Keratinocyte (primary cell): Measurements from ENCODE around the gene ZBTB26. TPM values are rescaled to one million over a fixed set of nuclear protein-coding genes. Genes with fewer than 3 reads are reported as not detected.
"Not testable (repeated sequence)": the region's sequence is repeated elsewhere in the genome, so short reads cannot be mapped to it uniquely, and the experiment has no call there.

Source experiments
- DNase-seq: peaks from one replicate; pipeline ENCODE4 v3.0.0-alpha.2; 2011; ENCODE audit warnings: low read depth, missing footprints, low spot score
- FAIRE-seq: peaks from 2 replicates; lab custom pipeline; 2011; peaks lifted over from hg19 to GRCh38; lab: Jason Lieb, UNC
- H2AFZ ChIP-seq: 2 replicates; pipeline ENCODE4 v1.6.0; 2012; ENCODE audit warnings: low read length, control low read depth, inconsistent platforms; ENCODE audit not compliant: control insufficient read depth
- H3K27ac ChIP-seq: 2 replicates; pipeline ENCODE4 v1.5.1; 2011; ENCODE audit warnings: low read length; ENCODE audit not compliant: control insufficient read depth, insufficient read depth
- H3K27me3 ChIP-seq: 3 replicates; pipeline ENCODE4 v1.6.0; 2011; ENCODE audit warnings: low read length; ENCODE audit not compliant: control insufficient read depth, insufficient read depth; ENCODE audit errors: extremely low read depth
- H3K36me3 ChIP-seq, 2 experiments: 2 replicates in 1 of 2; 3 replicates in 1 of 2; pipeline ENCODE4 v1.5.1; 2011; ENCODE audit warnings: low read length in 2 of 2, mild to moderate bottlenecking in 1 of 2; ENCODE audit not compliant: control insufficient read depth in 2 of 2, insufficient read depth in 2 of 2; ENCODE audit errors: extremely low read depth in 1 of 2
- H3K4me1 ChIP-seq: 3 replicates; pipeline ENCODE4 v1.5.1; 2011; ENCODE audit warnings: low read length; ENCODE audit not compliant: control insufficient read depth, insufficient read depth; ENCODE audit errors: extremely low read depth
- H3K4me2 ChIP-seq: 3 replicates; pipeline ENCODE4 v1.6.0; 2011; ENCODE audit warnings: low read depth, low read length; ENCODE audit not compliant: control insufficient read depth, insufficient read depth; ENCODE audit errors: extremely low read depth
- H3K4me3 ChIP-seq, 3 experiments: fragments of 200-600 bp in 1 of 3; sonication (generic) in 1 of 3; 2 replicates in 2 of 3; 3 replicates in 1 of 3; pipeline ENCODE4 v1.5.1; 2011 to 2016; ENCODE audit warnings: low read length in 3 of 3, mild to moderate bottlenecking in 3 of 3, control low read depth in 2 of 3, inconsistent platforms in 1 of 3, low read depth in 1 of 3, mixed read lengths in 1 of 3, mixed run types in 1 of 3, moderate library complexity in 1 of 3; ENCODE audit not compliant: control insufficient read depth in 2 of 3, insufficient read depth in 2 of 3; ENCODE audit errors: extremely low read depth in 1 of 3
- H3K79me2 ChIP-seq: 2 replicates; pipeline ENCODE4 v1.6.0; 2012; ENCODE audit warnings: low read length; ENCODE audit not compliant: control insufficient read depth, insufficient read depth
- H3K9ac ChIP-seq: 3 replicates; pipeline ENCODE4 v1.6.0; 2011; ENCODE audit warnings: low read length; ENCODE audit not compliant: control insufficient read depth, insufficient read depth; ENCODE audit errors: extremely low read depth
- H3K9me1 ChIP-seq: 3 replicates; pipeline ENCODE4 v1.6.0; 2011; ENCODE audit warnings: low read length; ENCODE audit not compliant: control insufficient read depth, insufficient read depth; ENCODE audit errors: extremely low read depth
- H3K9me3 ChIP-seq: 2 replicates; pipeline ENCODE4 v1.5.1; 2012; ENCODE audit warnings: low read depth, low read length; ENCODE audit not compliant: control insufficient read depth
- H4K20me1 ChIP-seq: 3 replicates; pipeline ENCODE4 v1.6.0; 2011; ENCODE audit warnings: low read length; ENCODE audit not compliant: control insufficient read depth, insufficient read depth; ENCODE audit errors: extremely low read depth
- CTCF ChIP-seq, 3 experiments: IDR thresholded peaks in 1 of 3; conservative IDR thresholded peaks in 1 of 3; optimal IDR thresholded peaks in 1 of 3; 2 replicates in 2 of 3; 3 replicates in 1 of 3; pipeline versions ENCODE3 to v1.5.1; 2011; ENCODE audit warnings: low read length in 3 of 3, mild to moderate bottlenecking in 3 of 3, moderate library complexity in 2 of 3, control low read depth in 1 of 3, inconsistent platforms in 1 of 3; ENCODE audit not compliant: insufficient read depth in 2 of 3; ENCODE audit errors: extremely low read depth in 1 of 3
- EZH2 ChIP-seq: IDR thresholded peaks from one replicate; pipeline ENCODE4 v1.6.1; 2012; ENCODE audit warnings: inconsistent platforms, mild to moderate bottlenecking, low read length, moderate library complexity
- dilution Hi-C: fragments of 300-500 bp; cut with MboI; formaldehyde crosslinking; loops from one replicate; pipeline ENCODE4 v1.7.0; 2020; ENCODE audit warnings: low sequenced_read_pairs; ENCODE audit not compliant: extremely low pct_ligation_motif_present
- polyA plus RNA-seq, 5 experiments: library from polyadenylated mRNA; depleted of rRNA in 3 of 5; stranded (reverse) in 3 of 5; stranded (forward) in 1 of 5; unstranded in 1 of 5; fragments of >200 nt; gene quantifications; 1 replicate in 1 of 5; 2 replicates in 3 of 5; 3 replicates in 1 of 5; pipeline versions ENCODE4 v1.2.1 to v1.2.3, GENCODE V29; 2011 to 2012; ENCODE audit warnings: missing spikeins in 2 of 5, low read depth in 1 of 5, low replicate concordance in 1 of 5

The ZBTB26 gene
- polyA plus RNA-seq, 1 donor (not counting 4 experiments of a cell fraction or from before 2014, with no cell fraction given) = 4.1 TPM

DNA sequence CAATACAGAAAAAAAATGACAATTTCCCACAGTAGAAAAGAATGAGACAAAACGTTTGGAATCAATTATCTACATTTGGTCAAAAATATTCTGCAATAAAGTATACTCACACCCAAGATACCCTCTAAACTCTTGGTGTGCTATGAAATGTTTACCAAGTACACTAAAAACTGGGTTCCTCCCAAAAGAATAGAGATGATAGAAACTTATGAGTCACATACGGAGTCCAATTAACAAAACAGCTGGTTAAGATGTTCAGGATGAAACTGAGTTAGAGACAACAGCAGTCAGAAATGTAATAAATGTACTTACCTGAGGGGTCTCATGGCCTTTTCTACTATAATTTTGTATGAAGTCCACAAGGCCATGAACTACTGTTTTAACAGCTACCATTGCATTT lies 51.9 kb downstream of the ZBTB26 start:
- H3K4me1 ChIP-seq = no peaks in the 10 kb centered on the region
- peaks cover 19 to 38% of the 10 kb centered on the region in 2 experiments for H3K36me3 ChIP-seq
- H4K20me1 ChIP-seq = no peaks in the 10 kb centered on the region
- no peak for DNase-seq
- dilution Hi-C loops = no loop called here
- H3K27ac ChIP-seq = no peak overlapping the region
- H3K4me3 ChIP-seq = no peak overlapping the region
- no peak overlapping the region for H2AFZ ChIP-seq
- no peaks in the 10 kb centered on the region for H3K9me1 ChIP-seq
- no peaks in the 10 kb centered on the region for H3K79me2 ChIP-seq
- no peaks in the 10 kb centered on the region for H3K9me3 ChIP-seq
- H3K4me2 ChIP-seq = no peak overlapping the region
- no peaks in the 10 kb centered on the region for H3K27me3 ChIP-seq
- TF ChIP-seq EZH2 (no peak), CTCF (optimal IDR thresholded peaks at IDR 0.05 in 1 of 3, IDR thresholded peaks at IDR 0.05 in 1 of 3, conservative IDR thresholded peaks at IDR 0.05 in 1 of 3; ENCODE audit: extremely low read depth in 1 of 3, insufficient read depth in 2 of 3, low read length in 3 of 3) (no peak)
- no peak for FAIRE-seq
- no peak overlapping the region for H3K9ac ChIP-seq

DNA sequence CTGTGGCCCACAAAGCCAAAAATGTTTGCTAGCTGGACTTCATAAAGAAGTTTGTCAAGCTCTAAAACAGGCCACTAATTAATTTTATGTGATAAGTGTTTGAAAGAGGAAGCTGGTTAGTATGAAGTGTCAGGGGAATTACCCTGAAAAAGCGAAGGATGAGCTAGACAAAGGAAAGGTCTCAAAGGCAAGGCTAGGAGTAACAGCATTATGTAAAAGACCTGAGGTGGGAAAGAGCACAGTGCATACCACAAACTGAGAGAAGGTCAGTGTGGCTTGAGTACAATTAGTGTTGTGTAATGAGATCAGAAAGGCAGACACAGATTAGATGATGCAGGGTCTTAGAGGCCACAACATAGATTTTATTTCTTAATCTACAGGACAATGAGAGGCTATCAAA lies 55.8 kb downstream of the ZBTB26 start:
- no peak overlapping the region for H3K27ac ChIP-seq
- no peaks in the 10 kb centered on the region for H3K9me3 ChIP-seq
- FAIRE-seq = no peak
- H3K27me3 ChIP-seq = no peaks in the 10 kb centered on the region
- no peaks in the 10 kb centered on the region for H3K9me1 ChIP-seq
- H2AFZ ChIP-seq = no peak overlapping the region
- no peak overlapping the region for H3K4me2 ChIP-seq
- H3K36me3 ChIP-seq = peaks cover 15 to 24% of the 10 kb centered on the region in 2 experiments
- no peaks in the 10 kb centered on the region for H3K79me2 ChIP-seq
- no peak for DNase-seq
- TF ChIP-seq EZH2 (no peak), CTCF (optimal IDR thresholded peaks at IDR 0.05 in 1 of 3, IDR thresholded peaks at IDR 0.05 in 1 of 3, conservative IDR thresholded peaks at IDR 0.05 in 1 of 3; ENCODE audit: extremely low read depth in 1 of 3, insufficient read depth in 2 of 3, low read length in 3 of 3) (no peak)
- no peak overlapping the region for H3K9ac ChIP-seq
- no peaks in the 10 kb centered on the region for H3K4me1 ChIP-seq
- no peak overlapping the region for H3K4me3 ChIP-seq
- dilution Hi-C loops = no loop called here
- H4K20me1 ChIP-seq = no peaks in the 10 kb centered on the region

DNA sequence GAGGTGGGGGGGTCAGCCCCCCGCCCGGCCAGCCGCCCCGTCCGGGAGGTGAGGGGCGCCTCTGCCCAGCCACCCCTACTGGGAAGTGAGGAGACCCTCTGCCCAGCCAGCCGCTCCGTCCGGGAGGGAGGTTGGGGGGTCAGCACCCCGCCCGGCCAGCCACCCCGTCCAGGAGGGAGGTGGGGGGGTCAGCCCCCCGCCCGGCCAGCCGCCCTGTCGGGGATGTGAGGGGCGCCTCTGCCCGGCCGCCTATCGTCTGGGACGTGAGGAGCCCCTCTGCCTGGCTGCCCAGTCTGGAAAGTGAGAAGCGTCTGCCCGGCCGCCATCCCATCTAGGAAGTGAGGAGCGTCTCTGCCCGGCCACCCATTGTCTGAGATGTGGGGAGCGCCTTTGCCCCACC lies 64.0 kb downstream of the ZBTB26 start:
- H3K4me2 ChIP-seq, FAIRE-seq, H2AFZ ChIP-seq, H3K9me1 ChIP-seq, H3K27me3 ChIP-seq, H3K27ac ChIP-seq, H3K4me1 ChIP-seq, H3K9me3 ChIP-seq, dilution Hi-C loops, H3K36me3 ChIP-seq, H3K79me2 ChIP-seq, H4K20me1 ChIP-seq, H3K4me3 ChIP-seq, DNase-seq, H3K9ac ChIP-seq: not testable (repeated sequence)
